Neural cell (in vitro differentiated cells): ENCODE results near the gene CALCA. TPM values are rescaled to one million over a fixed set of nuclear protein-coding genes. Genes with fewer than 3 reads are reported as not detected.

Experiments used
- H2AFZ ChIP-seq: fragments of 200-600, 300-800 bp; sonication (generic), shearing (Covaris generic); 2 replicates; pipeline ENCODE4 v1.6.0; 2014; ENCODE audit warnings: low read depth, mild to moderate bottlenecking, antibody characterized with exemption, low read length, moderate library complexity
- H3F3A ChIP-seq: fragments of 200-600 bp; shearing (Covaris generic); 2 replicates; pipeline ENCODE4 v1.6.1; 2016; ENCODE audit warnings: mild to moderate bottlenecking, moderate library complexity, mixed read lengths, antibody characterized with exemption, low read length; ENCODE audit not compliant: insufficient read depth, poor library complexity, severe bottlenecking
- H3K27ac ChIP-seq: fragments of 200-600, 300-800 bp; sonication (generic), shearing (Covaris generic); 2 replicates; pipeline ENCODE4 v1.5.1; 2014; ENCODE audit warnings: mild to moderate bottlenecking, low read length, moderate library complexity
- H3K27me3 ChIP-seq: fragments of 300-800, 200-600 bp; sonication (generic), shearing (Covaris generic); 2 replicates; pipeline ENCODE4 v1.6.0; 2014; ENCODE audit warnings: mild to moderate bottlenecking, low read depth, low read length, moderate library complexity; ENCODE audit not compliant: insufficient read depth
- H3K36me3 ChIP-seq: fragments of 300-800, 200-600 bp; sonication (generic), shearing (Covaris generic); 2 replicates; pipeline ENCODE4 v1.5.1; 2014; ENCODE audit warnings: mild to moderate bottlenecking, antibody characterized with exemption, low read length, moderate library complexity; ENCODE audit not compliant: insufficient read depth
- H3K4me2 ChIP-seq: fragments of 300-800, 200-600 bp; sonication (generic), shearing (Covaris generic); 2 replicates; pipeline ENCODE4 v1.6.0; 2014; ENCODE audit warnings: mild to moderate bottlenecking, low read length
- H3K4me3 ChIP-seq: fragments of 300-800, 200-600 bp; sonication (generic), shearing (Covaris generic); 2 replicates; pipeline ENCODE4 v1.5.1; 2014; ENCODE audit warnings: mild to moderate bottlenecking, low read length, moderate library complexity
- H3K79me2 ChIP-seq: fragments of 200-600 bp; shearing (Covaris generic); replicated peaks from 2 replicates; pipeline ENCODE4 v1.6.0; 2014; ENCODE audit warnings: mild to moderate bottlenecking, low read length, moderate library complexity; ENCODE audit not compliant: insufficient read depth
- H3K9ac ChIP-seq: fragments of 300-800, 200-600 bp; sonication (generic), shearing (Covaris generic); 2 replicates; pipeline ENCODE4 v1.6.1; 2016; ENCODE audit warnings: mild to moderate bottlenecking, low read length, mixed read lengths
- H3K9me2 ChIP-seq: fragments of 200-600 bp; shearing (Covaris generic); 2 replicates; pipeline ENCODE4 v1.6.1; 2016; ENCODE audit warnings: mild to moderate bottlenecking, low read length, mixed read lengths; ENCODE audit not compliant: insufficient read depth
- H3K9me3 ChIP-seq: fragments of 200-600, 300-800 bp; sonication (generic), shearing (Covaris generic); 2 replicates; pipeline ENCODE4 v1.6.1; 2016; ENCODE audit warnings: mild to moderate bottlenecking, mixed run types, low read length, moderate library complexity, mixed read lengths
- H4K20me1 ChIP-seq: fragments of 200-600 bp; shearing (Covaris generic); 2 replicates; pipeline ENCODE4 v1.6.1; 2016; ENCODE audit warnings: mild to moderate bottlenecking, mixed run types; ENCODE audit not compliant: insufficient read depth
- EP300 ChIP-seq: fragments of 450-650 bp; conservative IDR thresholded peaks from 2 replicates; pipeline ENCODE4 v1.6.1; 2014; ENCODE audit warnings: antibody characterized with exemption, mild to moderate bottlenecking, moderate library complexity; ENCODE audit not compliant: poor library complexity, severe bottlenecking
- EZH2 ChIP-seq: fragments of 200-600, 300-800 bp; shearing (Covaris generic), sonication (generic); IDR thresholded peaks from 2 replicates; pipeline ENCODE4 v1.6.1; 2014; ENCODE audit warnings: antibody characterized with exemption, low read length, borderline replicate concordance, mild to moderate bottlenecking; ENCODE audit not compliant: insufficient read depth, poor library complexity, severe bottlenecking
- MXI1 ChIP-seq: fragments of 450-650 bp; conservative IDR thresholded peaks from 2 replicates; pipeline ENCODE4 v1.6.1; 2014; ENCODE audit warnings: antibody characterized with exemption, mild to moderate bottlenecking; ENCODE audit not compliant: poor library complexity, severe bottlenecking
- POLR2AphosphoS5 ChIP-seq: IDR thresholded peaks from 2 replicates; pipeline ENCODE4 v1.6.1; 2012
- RAD21 ChIP-seq: fragments of 450-650 bp; conservative IDR thresholded peaks from 2 replicates; pipeline ENCODE4 v1.6.1; 2014; ENCODE audit warnings: antibody characterized with exemption, mild to moderate bottlenecking, moderate library complexity
- REST ChIP-seq: IDR thresholded peaks from 2 replicates; pipeline ENCODE4 v1.6.1; 2012; ENCODE audit warnings: borderline replicate concordance
- SMC3 ChIP-seq: fragments of 450-650 bp; conservative IDR thresholded peaks from 2 replicates; pipeline ENCODE4 v1.6.1; 2014; ENCODE audit warnings: antibody characterized with exemption, mild to moderate bottlenecking, moderate library complexity; ENCODE audit not compliant: poor library complexity
- TAF1 ChIP-seq: IDR thresholded peaks from 2 replicates; pipeline ENCODE4 v1.6.1; 2012; ENCODE audit warnings: low read depth
- polyA plus RNA-seq: library from polyadenylated mRNA; depleted of rRNA; stranded (reverse); fragments of >200 nt; gene quantifications from 2 replicates; pipeline ENCODE4 v1.2.3, GENCODE V29; 2014
- TF ChIP-seq, protein P1 (sequence below): fragments of 450-650 bp; IDR thresholded peaks from 2 replicates; pipeline ENCODE4 v1.5.1; 2014; ENCODE audit warnings: antibody characterized with exemption, mild to moderate bottlenecking, moderate library complexity; ENCODE audit not compliant: poor library complexity, severe bottlenecking

The CALCA gene
- polyA plus RNA-seq, 1 donor from 2014 or later: not detected

DNA sequence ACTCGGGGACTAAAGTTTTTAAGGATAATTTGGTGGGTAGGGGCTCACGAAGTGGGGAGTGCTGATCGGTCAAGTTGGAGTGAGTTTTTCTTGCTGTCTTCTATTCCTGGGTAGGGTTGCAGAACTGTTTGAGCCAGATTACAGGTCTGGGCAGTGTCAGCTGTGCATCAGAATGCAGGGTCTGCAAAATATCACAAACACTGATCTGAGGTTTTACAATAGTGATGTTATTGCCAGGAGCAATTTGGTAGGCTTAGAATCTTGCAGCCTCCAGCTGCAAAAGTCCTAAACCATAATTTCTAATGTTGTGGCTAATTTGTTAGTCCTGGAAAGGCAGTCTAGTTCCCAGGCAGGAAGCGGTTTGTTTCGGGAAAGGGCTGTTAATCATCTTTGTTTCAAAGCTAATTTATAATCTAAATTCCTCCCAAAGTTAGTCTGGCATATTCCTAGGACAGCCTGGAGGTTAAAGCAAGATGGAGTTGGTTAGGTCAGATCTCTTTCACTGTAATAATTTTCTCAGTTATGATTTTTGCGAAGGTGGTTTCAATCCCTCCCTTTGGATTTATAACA is 39.7 kb upstream of the CALCA start:
- no peaks in the 10 kb centered on the region for H3K36me3 ChIP-seq
- H3K9me2 ChIP-seq: no peaks in the 10 kb centered on the region
- H3K9me3 ChIP-seq: no peaks in the 10 kb centered on the region
- H3K27me3 ChIP-seq: no peaks in the 10 kb centered on the region
- H3K27ac ChIP-seq: no peak overlapping the region
- H3K4me2 ChIP-seq: no peak overlapping the region
- H3K4me3 ChIP-seq: no peak overlapping the region
- TF ChIP-seq MXI1 (no peak), REST (no peak), EZH2 (no peak), RAD21 (no peak), SMC3 (no peak), POLR2AphosphoS5 (no peak), TAF1 (no peak), EP300 (no peak)
- TF ChIP-seq, protein P1, sequence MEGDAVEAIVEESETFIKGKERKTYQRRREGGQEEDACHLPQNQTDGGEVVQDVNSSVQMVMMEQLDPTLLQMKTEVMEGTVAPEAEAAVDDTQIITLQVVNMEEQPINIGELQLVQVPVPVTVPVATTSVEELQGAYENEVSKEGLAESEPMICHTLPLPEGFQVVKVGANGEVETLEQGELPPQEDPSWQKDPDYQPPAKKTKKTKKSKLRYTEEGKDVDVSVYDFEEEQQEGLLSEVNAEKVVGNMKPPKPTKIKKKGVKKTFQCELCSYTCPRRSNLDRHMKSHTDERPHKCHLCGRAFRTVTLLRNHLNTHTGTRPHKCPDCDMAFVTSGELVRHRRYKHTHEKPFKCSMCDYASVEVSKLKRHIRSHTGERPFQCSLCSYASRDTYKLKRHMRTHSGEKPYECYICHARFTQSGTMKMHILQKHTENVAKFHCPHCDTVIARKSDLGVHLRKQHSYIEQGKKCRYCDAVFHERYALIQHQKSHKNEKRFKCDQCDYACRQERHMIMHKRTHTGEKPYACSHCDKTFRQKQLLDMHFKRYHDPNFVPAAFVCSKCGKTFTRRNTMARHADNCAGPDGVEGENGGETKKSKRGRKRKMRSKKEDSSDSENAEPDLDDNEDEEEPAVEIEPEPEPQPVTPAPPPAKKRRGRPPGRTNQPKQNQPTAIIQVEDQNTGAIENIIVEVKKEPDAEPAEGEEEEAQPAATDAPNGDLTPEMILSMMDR: no peak
- no peaks in the 10 kb centered on the region for H4K20me1 ChIP-seq
- H3K79me2 ChIP-seq: no peaks in the 10 kb centered on the region
- H3F3A ChIP-seq: no peaks in the 10 kb centered on the region
- H3K9ac ChIP-seq: no peak overlapping the region
- no peak overlapping the region for H2AFZ ChIP-seq

- Histone ChIP-seq H3K4me2 (no peak overlapping the region), H3K9me2 (no peaks in the 10 kb centered on the region), H3K9me3 (no peaks in the 10 kb centered on the region), H3K79me2 (no peaks in the 10 kb centered on the region), H3K9ac (no peak overlapping the region), H4K20me1 (no peaks in the 10 kb centered on the region), H3F3A (no peaks in the 10 kb centered on the region), H3K4me3 (no peak overlapping the region), H3K27ac (no peak overlapping the region), H2AFZ (no peak overlapping the region), H3K27me3 (no peaks in the 10 kb centered on the region), H3K36me3 (no peaks in the 10 kb centered on the region)
- TF ChIP-seq REST (no peak), EP300 (no peak), POLR2AphosphoS5 (no peak), TAF1 (no peak), EZH2 (no peak), SMC3 (no peak), RAD21 (no peak), MXI1 (no peak)
- TF ChIP-seq, protein P1: no peak
Observed at GRCh38 chr11:15010865-15011264, 38.7 kb upstream of the CALCA start.
